ENCODE measurements around the gene APLF.

- TF ChIP-seq CTCF (IDR thresholded peaks at IDR 0.05) (no peak), EP300 (IDR thresholded peaks at IDR 0.05) (no peak), CEBPB (IDR thresholded peaks at IDR 0.05) (no peak)
These were observed 91.2 kb downstream of the APLF start for GRCh38 chr2:68558576-68558975.

Data from A549 (cell line).